HepG2 (cell line): ENCODE results near the gene EPDR1.

Experiments used
- ATF3 ChIP-seq: sonication (generic); formaldehyde crosslinking; IDR thresholded peaks from 2 replicates; pipeline ENCODE4 v1.4.0; 2020; ENCODE audit warnings: missing genetic modification reagents
- CEBPB ChIP-seq: IDR thresholded peaks from 2 replicates; pipeline ENCODE4 v1.6.1; 2011; ENCODE audit warnings: low read depth, low read length, improper control_type of control experiment, borderline replicate concordance
- CTCF ChIP-seq: sonication (generic); formaldehyde crosslinking; IDR thresholded peaks from 2 replicates; pipeline ENCODE4 v1.5.0; 2020; ENCODE audit warnings: mild to moderate bottlenecking, missing genetic modification reagents, moderate library complexity
- HMG20A ChIP-seq: IDR thresholded peaks from 2 replicates; pipeline ENCODE4 v1.6.1; 2016; ENCODE audit warnings: borderline replicate concordance
- POLR2AphosphoS5 ChIP-seq: IDR thresholded peaks from 2 replicates; pipeline ENCODE4 v1.6.1; 2012; ENCODE audit warnings: low read depth, low read length
- SETDB1 ChIP-seq: sonication (generic); formaldehyde crosslinking; IDR thresholded peaks from 2 replicates; pipeline ENCODE4 v1.5.1; 2020; ENCODE audit warnings: missing genetic modification reagents, mild to moderate bottlenecking, borderline replicate concordance
- SIN3A ChIP-seq: IDR thresholded peaks from 2 replicates; pipeline ENCODE4 v1.6.1; 2011; ENCODE audit warnings: low read depth, mild to moderate bottlenecking, control low read depth, low read length, borderline replicate concordance
- SNAI1 ChIP-seq: sonication (generic); formaldehyde crosslinking; IDR thresholded peaks from 2 replicates; pipeline ENCODE4 v1.5.0; 2020; ENCODE audit warnings: mild to moderate bottlenecking, missing genetic modification reagents, borderline replicate concordance
- TAF1 ChIP-seq: sonication (generic); formaldehyde crosslinking; IDR thresholded peaks from 2 replicates; pipeline ENCODE4 v1.4.0; 2020; ENCODE audit warnings: missing genetic modification reagents
- TFAP4 ChIP-seq: sonication (generic); IDR thresholded peaks from 2 replicates; pipeline ENCODE4 v1.6.1; 2016; ENCODE audit warnings: low read depth, borderline replicate concordance
- THAP7 ChIP-seq: sonication (generic); formaldehyde crosslinking; IDR thresholded peaks from 2 replicates; pipeline ENCODE4 v1.8.1; 2023; ENCODE audit warnings: mild to moderate bottlenecking, missing genetic modification reagents
- ZBTB40 ChIP-seq, 2 experiments: fragments of 450-650 bp in 1 of 2; sonication (generic) in 1 of 2; formaldehyde crosslinking in 1 of 2; IDR thresholded peaks; 2 replicates each; pipeline versions ENCODE4 v1.6.1 to v1.8.0; 2016 to 2022; ENCODE audit warnings: antibody characterized with exemption in 1 of 2, mild to moderate bottlenecking in 1 of 2, missing genetic modification reagents in 1 of 2
- ZNF644 ChIP-seq: IDR thresholded peaks from 2 replicates; pipeline ENCODE4 v1.6.1; 2016; ENCODE audit warnings: low read depth
- ZSCAN12 ChIP-seq: sonication (generic); formaldehyde crosslinking; IDR thresholded peaks from 2 replicates; pipeline ENCODE4 v1.9.0; 2021; ENCODE audit warnings: mild to moderate bottlenecking, missing genetic modification reagents

- no peak for TF ChIP-seq CEBPB
- TF ChIP-seq TAF1 (CRISPR knock-in tag): no peak
- peak; percentile 61; the same call in 1 of the 2 replicates for TF ChIP-seq ZNF644
- no peak for TF ChIP-seq TFAP4
- TF ChIP-seq CTCF: no peak
- TF ChIP-seq POLR2AphosphoS5: no peak
- TF ChIP-seq ZSCAN12 (CRISPR knock-in tag): no peak
- TF ChIP-seq ATF3 (CRISPR knock-in tag): no peak
- TF ChIP-seq THAP7 (CRISPR knock-in tag): no peak
- no peak for TF ChIP-seq ZBTB40 (IDR thresholded peaks at IDR 0.05)
- no peak for TF ChIP-seq ZBTB40 (CRISPR knock-in tag; IDR thresholded peaks at IDR 0.05)
- no peak for TF ChIP-seq SETDB1
- no peak for TF ChIP-seq SNAI1 (CRISPR knock-in tag)
- TF ChIP-seq SIN3A: no peak
- TF ChIP-seq HMG20A (CRISPR knock-in tag): no peak
These were observed 18.4 kb upstream of the EPDR1 start for GRCh38 chr7:37901890-37902524.
